Mesendoderm (in vitro differentiated cells): ENCODE measurements around the gene MCF2L2.
A peak's percentile ranks its signal among the peaks of the same experiment; 100 is the strongest.

Experiments
- DNase-seq: peaks from one replicate; pipeline ENCODE4 v3.0.0; 2013
- H2AK5ac ChIP-seq: 2 replicates; pipeline ENCODE4 v1.6.1; 2013; ENCODE audit warnings: low read length, inconsistent platforms
- H2BK120ac ChIP-seq: 2 replicates; pipeline ENCODE4 v1.6.1; 2013; ENCODE audit warnings: low read depth, mild to moderate bottlenecking, low read length, moderate library complexity, mixed read lengths
- H2BK15ac ChIP-seq: replicated peaks from 2 replicates; pipeline ENCODE4 v1.6.1; 2013; ENCODE audit warnings: low read depth, mild to moderate bottlenecking, moderate library complexity
- H2BK5ac ChIP-seq: 2 replicates; pipeline ENCODE4 v1.6.1; 2013; ENCODE audit warnings: low read length, inconsistent platforms
- H3K18ac ChIP-seq: 2 replicates; pipeline ENCODE4 v1.6.1; 2013; ENCODE audit warnings: mild to moderate bottlenecking, low read length, mixed read lengths
- H3K23ac ChIP-seq: one replicate; pipeline ENCODE4 v1.6.1; 2013; ENCODE audit warnings: low read length
- H3K27ac ChIP-seq: 2 replicates; pipeline ENCODE4 v1.5.1; 2013; ENCODE audit warnings: low read depth, mild to moderate bottlenecking, inconsistent platforms, low read length, moderate library complexity
- H3K27me3 ChIP-seq: 2 replicates; pipeline ENCODE4 v1.6.1; 2013; ENCODE audit warnings: low read length, control low read depth, mild to moderate bottlenecking, inconsistent platforms; ENCODE audit not compliant: insufficient read depth, poor library complexity
- H3K36me3 ChIP-seq: 2 replicates; pipeline ENCODE4 v1.6.1; 2013; ENCODE audit warnings: low read length, inconsistent platforms; ENCODE audit not compliant: control insufficient read depth, insufficient read depth
- H3K4ac ChIP-seq: one replicate; pipeline ENCODE4 v1.6.1; 2013; ENCODE audit warnings: low read depth, mild to moderate bottlenecking, low read length, moderate library complexity
- H3K4me1 ChIP-seq: 2 replicates; pipeline ENCODE4 v1.6.1; 2013; ENCODE audit warnings: low read depth, low read length, inconsistent platforms; ENCODE audit not compliant: control insufficient read depth
- H3K4me2 ChIP-seq: 2 replicates; pipeline ENCODE4 v1.6.1; 2013; ENCODE audit warnings: low read length
- H3K4me3 ChIP-seq: 2 replicates; pipeline ENCODE4 v1.5.1; 2013; ENCODE audit warnings: mild to moderate bottlenecking, low read length
- H3K56ac ChIP-seq: one replicate; pipeline ENCODE4 v1.6.1; 2013; ENCODE audit warnings: low read length
- H3K79me1 ChIP-seq: 2 replicates; pipeline ENCODE4 v1.6.1; 2013; ENCODE audit warnings: low read length, inconsistent platforms
- H3K79me2 ChIP-seq: 2 replicates; pipeline ENCODE4 v1.6.1; 2013; ENCODE audit warnings: mild to moderate bottlenecking, low read length; ENCODE audit not compliant: control insufficient read depth, insufficient read depth
- H3K9ac ChIP-seq: 2 replicates; pipeline ENCODE4 v1.6.1; 2013; ENCODE audit warnings: low read length, inconsistent platforms
- H4K5ac ChIP-seq: one replicate; pipeline ENCODE4 v1.6.1; 2013; ENCODE audit warnings: low read length
- H4K8ac ChIP-seq: one replicate; pipeline ENCODE4 v1.6.1; 2013; ENCODE audit warnings: low read depth, mild to moderate bottlenecking, control low read depth, low read length, moderate library complexity
- WGBS: extraction: QIAGEN DNeasy Blood & Tissue Kit; methylation state at CpG from one replicate; pipeline ENCODE4 v1.1.7; 2013; ENCODE audit warnings: low lambda C conversion rate, missing lambda C conversion rate; ENCODE audit not compliant: insufficient coverage; ENCODE audit errors: extremely low coverage; 5-methylcytosine and 5-hydroxymethylcytosine counted together

The MCF2L2 gene

GRCh38 chr3:183393625-183394024, 34.8 kb downstream of the MCF2L2 start:
- no peak overlapping the region for H2AK5ac ChIP-seq
- no peak overlapping the region for H3K4me2 ChIP-seq
- H3K56ac ChIP-seq = no peak overlapping the region
- H4K8ac ChIP-seq = no peak overlapping the region
- no peak overlapping the region for H2BK15ac ChIP-seq
- H3K4ac ChIP-seq = no peak overlapping the region
- peaks cover 7% of the 10 kb centered on the region for H3K4me1 ChIP-seq
- no peak overlapping the region for H2BK5ac ChIP-seq
- DNase-seq = peak; percentile 42
- H2BK120ac ChIP-seq = no peak overlapping the region
- no peaks in the 10 kb centered on the region for H3K27me3 ChIP-seq
- H3K36me3 ChIP-seq = no peaks in the 10 kb centered on the region
- no peak overlapping the region for H3K23ac ChIP-seq
- H3K79me2 ChIP-seq = no peaks in the 10 kb centered on the region
- H3K18ac ChIP-seq = no peak overlapping the region
- no peak overlapping the region for H3K27ac ChIP-seq
- no CpG with 5 or more reads among the region's 4 CpGs for WGBS
- H3K4me3 ChIP-seq = no peak overlapping the region
- H3K9ac ChIP-seq = no peak overlapping the region
- no peaks in the 10 kb centered on the region for H3K79me1 ChIP-seq
- no peak overlapping the region for H4K5ac ChIP-seq

- Histone ChIP-seq H3K4me1 (peaks cover 7% of the 10 kb centered on the region), H3K27ac (no peak overlapping the region), H2AK5ac (no peak overlapping the region), H3K79me2 (no peaks in the 10 kb centered on the region), H4K8ac (no peak overlapping the region), H3K4ac (no peak overlapping the region), H2BK120ac (no peak overlapping the region), H3K18ac (no peak overlapping the region), H3K4me3 (no peak overlapping the region), H3K36me3 (no peaks in the 10 kb centered on the region), H3K23ac (no peak overlapping the region), H2BK5ac (no peak overlapping the region), H3K4me2 (no peak overlapping the region), H3K79me1 (no peaks in the 10 kb centered on the region), H3K9ac (no peak overlapping the region), H2BK15ac (no peak overlapping the region), H3K27me3 (no peaks in the 10 kb centered on the region), H4K5ac (no peak overlapping the region), H3K56ac (no peak overlapping the region)
- peak; percentile 53 for DNase-seq
- WGBS = no CpG with 5 or more reads among the region's 12 CpGs
Measured at GRCh38 chr3:183392186-183393034, 36.0 kb downstream of the MCF2L2 start.

GRCh38 chr3:183391460-183391859, 37.0 kb downstream of the MCF2L2 start:
- peaks cover 7% of the 10 kb centered on the region for H3K4me1 ChIP-seq
- no peaks in the 10 kb centered on the region for H3K79me1 ChIP-seq
- no peak overlapping the region for H3K4me2 ChIP-seq
- no peak overlapping the region for H3K56ac ChIP-seq
- WGBS = no CpG with 5 or more reads among the region's 3 CpGs
- no peak overlapping the region for H3K23ac ChIP-seq
- no peak for DNase-seq
- no peak overlapping the region for H2BK5ac ChIP-seq
- H2BK120ac ChIP-seq = no peak overlapping the region
- H3K18ac ChIP-seq = no peak overlapping the region
- H3K4ac ChIP-seq = no peak overlapping the region
- H2AK5ac ChIP-seq = no peak overlapping the region
- no peak overlapping the region for H3K9ac ChIP-seq
- no peak overlapping the region for H3K4me3 ChIP-seq
- H3K36me3 ChIP-seq = no peaks in the 10 kb centered on the region
- H3K79me2 ChIP-seq = no peaks in the 10 kb centered on the region
- H4K5ac ChIP-seq = no peak overlapping the region
- no peak overlapping the region for H2BK15ac ChIP-seq
- H4K8ac ChIP-seq = no peak overlapping the region
- H3K27ac ChIP-seq = no peak overlapping the region
- H3K27me3 ChIP-seq = no peaks in the 10 kb centered on the region

GRCh38 chr3:183390844-183391243, 37.6 kb downstream of the MCF2L2 start:
- Histone ChIP-seq H3K27me3 (no peaks in the 10 kb centered on the region), H4K5ac (no peak overlapping the region), H3K27ac (no peak overlapping the region), H2BK15ac (no peak overlapping the region), H3K4me1 (peaks cover 7% of the 10 kb centered on the region), H3K4ac (no peak overlapping the region), H3K23ac (no peak overlapping the region), H2AK5ac (no peak overlapping the region), H2BK120ac (no peak overlapping the region), H3K56ac (no peak overlapping the region), H3K79me2 (no peaks in the 10 kb centered on the region), H3K79me1 (no peaks in the 10 kb centered on the region), H4K8ac (no peak overlapping the region), H3K4me3 (no peak overlapping the region), H3K4me2 (no peak overlapping the region), H2BK5ac (no peak overlapping the region), H3K9ac (no peak overlapping the region), H3K18ac (no peak overlapping the region), H3K36me3 (no peaks in the 10 kb centered on the region)
- DNase-seq = no peak

GRCh38 chr3:183388213-183388895, 40.1 kb downstream of the MCF2L2 start:
- H2BK15ac ChIP-seq = no peak overlapping the region
- no peaks in the 10 kb centered on the region for H3K36me3 ChIP-seq
- no peak overlapping the region for H2BK5ac ChIP-seq
- H3K4me3 ChIP-seq = no peak overlapping the region
- no peak overlapping the region for H4K8ac ChIP-seq
- H3K18ac ChIP-seq = no peak overlapping the region
- H3K4ac ChIP-seq = no peak overlapping the region
- H3K79me2 ChIP-seq = no peaks in the 10 kb centered on the region
- DNase-seq = no peak
- H3K4me1 ChIP-seq = peaks cover 5% of the 10 kb centered on the region
- no peaks in the 10 kb centered on the region for H3K27me3 ChIP-seq
- no peak overlapping the region for H3K27ac ChIP-seq
- WGBS = no CpG with 5 or more reads among the region's 7 CpGs
- no peak overlapping the region for H3K23ac ChIP-seq
- H2BK120ac ChIP-seq = no peak overlapping the region
- no peak overlapping the region for H3K4me2 ChIP-seq
- no peak overlapping the region for H3K56ac ChIP-seq
- H3K9ac ChIP-seq = no peak overlapping the region
- H3K79me1 ChIP-seq = no peaks in the 10 kb centered on the region
- H4K5ac ChIP-seq = no peak overlapping the region
- H2AK5ac ChIP-seq = no peak overlapping the region
